ENCODE measurements around the gene FAM227B.
"Not testable (repeated sequence)": the region's sequence is repeated elsewhere in the genome, so short reads cannot be mapped to it uniquely, and the experiment has no call there.

FAM227B gene

GRCh38 chr15:49558929-49559328, 61.7 kb downstream of the FAM227B start:
- H3K36me3 ChIP-seq (ENCODE audit: insufficient read depth, low read length) = no peaks in the 10 kb centered on the region
- no peaks in the 10 kb centered on the region for H3K4me1 ChIP-seq (ENCODE audit: insufficient read depth, low read length, severe bottlenecking)
- no peaks in the 10 kb centered on the region for H4K20me1 ChIP-seq (ENCODE audit: insufficient read depth, low read length)
- no peak for TF ChIP-seq CTCF (IDR thresholded peaks at IDR 0.05; ENCODE audit: low read length)
- TF ChIP-seq EZH2 (IDR thresholded peaks at IDR 0.05; ENCODE audit: borderline replicate concordance, low read length) = no peak
- no peaks in the 10 kb centered on the region for H3K9me3 ChIP-seq (ENCODE audit: low read length)
- H3K9ac ChIP-seq (ENCODE audit: low read length) = no peak overlapping the region
- no peak overlapping the region for H3K27ac ChIP-seq (ENCODE audit: low read depth, low read length, poor library complexity, severe bottlenecking)
- H2AFZ ChIP-seq (ENCODE audit: low read length) = no peak overlapping the region
- H3K27me3 ChIP-seq (ENCODE audit: insufficient read depth, low read length) = no peaks in the 10 kb centered on the region
- H3K9me2 ChIP-seq (ENCODE audit: low read depth, low read length) = no peaks in the 10 kb centered on the region
- H3K4me2 ChIP-seq (ENCODE audit: low read length) = no peak overlapping the region
- H3K79me2 ChIP-seq (ENCODE audit: insufficient read depth, low read length) = no peaks in the 10 kb centered on the region
- no peaks in the 10 kb centered on the region for H3F3A ChIP-seq (ENCODE audit: insufficient read depth, low read length)
- no peak overlapping the region for H3K4me3 ChIP-seq (ENCODE audit: low read depth, low read length, poor library complexity, severe bottlenecking)

- no peak overlapping the region for H3K4me2 ChIP-seq (ENCODE audit: low read length)
- TF ChIP-seq CTCF (IDR thresholded peaks at IDR 0.05; ENCODE audit: low read length) (no peak), EZH2 (IDR thresholded peaks at IDR 0.05; ENCODE audit: borderline replicate concordance, low read length) (no peak)
- no peak overlapping the region for H3K27ac ChIP-seq (ENCODE audit: low read depth, low read length, poor library complexity, severe bottlenecking)
- H3K27me3 ChIP-seq (ENCODE audit: insufficient read depth, low read length) = no peaks in the 10 kb centered on the region
- no peaks in the 10 kb centered on the region for H3K9me3 ChIP-seq (ENCODE audit: low read length)
- H4K20me1 ChIP-seq (ENCODE audit: insufficient read depth, low read length) = no peaks in the 10 kb centered on the region
- H3K9ac ChIP-seq (ENCODE audit: low read length) = no peak overlapping the region
- H2AFZ ChIP-seq (ENCODE audit: low read length) = no peak overlapping the region
- no peaks in the 10 kb centered on the region for H3K36me3 ChIP-seq (ENCODE audit: insufficient read depth, low read length)
- no peaks in the 10 kb centered on the region for H3K4me1 ChIP-seq (ENCODE audit: insufficient read depth, low read length, severe bottlenecking)
- no peak overlapping the region for H3K4me3 ChIP-seq (ENCODE audit: low read depth, low read length, poor library complexity, severe bottlenecking)
- H3K9me2 ChIP-seq (ENCODE audit: low read depth, low read length) = no peaks in the 10 kb centered on the region
- H3K79me2 ChIP-seq (ENCODE audit: insufficient read depth, low read length) = no peaks in the 10 kb centered on the region
- no peaks in the 10 kb centered on the region for H3F3A ChIP-seq (ENCODE audit: insufficient read depth, low read length)
These were observed 64.2 kb downstream of the FAM227B start for GRCh38 chr15:49556437-49556836.

- not testable (repeated sequence) for H3K79me2 ChIP-seq (ENCODE audit: insufficient read depth, low read length)
These were observed 70.3 kb downstream of the FAM227B start for GRCh38 chr15:49550342-49550741.

GRCh38 chr15:49538520-49538919, 82.1 kb downstream of the FAM227B start:
- no peak overlapping the region for H3K4me3 ChIP-seq (ENCODE audit: low read depth, low read length, poor library complexity, severe bottlenecking)
- no peaks in the 10 kb centered on the region for H3K4me1 ChIP-seq (ENCODE audit: insufficient read depth, low read length, severe bottlenecking)
- no peak overlapping the region for H3K27ac ChIP-seq (ENCODE audit: low read depth, low read length, poor library complexity, severe bottlenecking)
- H3F3A ChIP-seq (ENCODE audit: insufficient read depth, low read length) = no peaks in the 10 kb centered on the region
- H3K36me3 ChIP-seq (ENCODE audit: insufficient read depth, low read length) = no peaks in the 10 kb centered on the region
- H3K4me2 ChIP-seq (ENCODE audit: low read length) = no peak overlapping the region
- H4K20me1 ChIP-seq (ENCODE audit: insufficient read depth, low read length) = no peaks in the 10 kb centered on the region
- H3K79me2 ChIP-seq (ENCODE audit: insufficient read depth, low read length) = no peaks in the 10 kb centered on the region
- H3K27me3 ChIP-seq (ENCODE audit: insufficient read depth, low read length) = no peaks in the 10 kb centered on the region
- no peaks in the 10 kb centered on the region for H3K9me3 ChIP-seq (ENCODE audit: low read length)
- no peak overlapping the region for H3K9ac ChIP-seq (ENCODE audit: low read length)
- TF ChIP-seq CTCF (IDR thresholded peaks at IDR 0.05; ENCODE audit: low read length) = no peak
- TF ChIP-seq EZH2 (IDR thresholded peaks at IDR 0.05; ENCODE audit: borderline replicate concordance, low read length) = no peak
- H3K9me2 ChIP-seq (ENCODE audit: low read depth, low read length) = no peaks in the 10 kb centered on the region
- H2AFZ ChIP-seq (ENCODE audit: low read length) = no peak overlapping the region

More at GRCh38 chr15:49550342-49550741, 70.3 kb downstream of the FAM227B start:
- not testable (repeated sequence) for H3F3A ChIP-seq (ENCODE audit: insufficient read depth, low read length); H3K9ac ChIP-seq (ENCODE audit: low read length); H2AFZ ChIP-seq (ENCODE audit: low read length); H3K36me3 ChIP-seq (ENCODE audit: insufficient read depth, low read length); H3K4me2 ChIP-seq (ENCODE audit: low read length); H4K20me1 ChIP-seq (ENCODE audit: insufficient read depth, low read length); H3K4me3 ChIP-seq (ENCODE audit: low read depth, low read length, poor library complexity, severe bottlenecking); H3K9me2 ChIP-seq (ENCODE audit: low read depth, low read length); H3K27ac ChIP-seq (ENCODE audit: low read depth, low read length, poor library complexity, severe bottlenecking); H3K9me3 ChIP-seq (ENCODE audit: low read length); H3K27me3 ChIP-seq (ENCODE audit: insufficient read depth, low read length); H3K4me1 ChIP-seq (ENCODE audit: insufficient read depth, low read length, severe bottlenecking)

Data from OCI-LY1 (cell line).